SK-N-MC (cell line): ENCODE results near the gene TNFRSF6B.
"Not testable (repeated sequence)": the region's sequence is repeated elsewhere in the genome, so short reads cannot be mapped to it uniquely, and the experiment has no call there.

ENCODE experiments used
- EZH2 ChIP-seq: fragments of 200-600 bp; sonication (generic); IDR thresholded peaks from one replicate; pipeline ENCODE4 v1.6.1; 2017; ENCODE audit warnings: antibody characterized with exemption
- FOXP2 ChIP-seq: optimal IDR thresholded peaks from 2 replicates; pipeline ENCODE3; 2011; ENCODE audit warnings: mild to moderate bottlenecking, moderate library complexity; ENCODE audit not compliant: insufficient read depth; ENCODE audit errors: extremely low read length, control extremely low read depth
- POLR2AphosphoS5 ChIP-seq: IDR thresholded peaks from 2 replicates; pipeline ENCODE4 v1.6.1; 2012; ENCODE audit warnings: mild to moderate bottlenecking, low read depth, low read length, borderline replicate concordance

DNA sequence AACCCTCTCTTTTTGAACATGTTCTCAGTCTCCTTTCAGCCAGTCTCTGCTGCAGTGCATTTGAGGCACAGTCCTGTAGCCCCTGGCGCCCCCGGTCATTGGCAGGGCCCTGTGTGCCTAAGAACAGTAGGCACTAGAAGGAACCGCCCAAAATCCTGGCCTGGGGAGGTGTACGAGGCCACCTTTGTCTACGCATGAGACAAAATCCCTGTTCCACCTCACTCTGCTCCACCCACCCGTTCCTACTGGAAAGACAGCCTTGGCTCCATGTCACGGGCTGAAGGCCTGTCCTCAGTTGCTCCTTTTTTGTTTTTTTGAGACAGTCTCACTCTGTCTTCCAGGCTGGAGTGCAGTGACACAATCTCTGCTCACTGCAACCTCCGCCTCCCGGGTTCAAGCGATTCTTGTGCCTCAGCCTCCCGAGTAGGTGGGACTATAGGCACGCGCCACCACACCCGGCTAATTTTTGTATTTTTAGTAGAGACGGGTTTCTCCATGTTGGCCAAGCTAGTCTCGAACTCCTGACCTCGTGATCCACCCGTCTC lies 33.8 kb downstream of the TNFRSF6B start:
- TF ChIP-seq EZH2, POLR2AphosphoS5, FOXP2: not testable (repeated sequence)
